Activated T-cell treated with anti-CD3 and anti-CD28 coated beads, Interleukin-2, amount 50 U/mL, for 24 hours (primary cell): Measurements from ENCODE around the gene WSCD2.

Source experiments
- DNase-seq: peaks from one replicate; pipeline ENCODE4 v3.0.0-alpha.2; 2020
- H3K27ac Mint-ChIP-seq: 2 replicates; pipeline ENCODE4 v1.8.0; 2020; ENCODE audit warnings: mild to moderate bottlenecking, mixed read lengths
- H3K27me3 Mint-ChIP-seq: 2 replicates; pipeline ENCODE4 v1.8.0; 2020; ENCODE audit warnings: mixed read lengths
- H3K36me3 Mint-ChIP-seq: 2 replicates; pipeline ENCODE4 v1.8.0; 2020; ENCODE audit warnings: low read depth, mixed read lengths
- H3K4me1 Mint-ChIP-seq: 2 replicates; pipeline ENCODE4 v1.8.0; 2020; ENCODE audit warnings: low read depth, mixed read lengths
- H3K4me3 Mint-ChIP-seq: 2 replicates; pipeline ENCODE4 v1.8.0; 2020; ENCODE audit warnings: mild to moderate bottlenecking, moderate library complexity, mixed read lengths
- H3K9me3 Mint-ChIP-seq: 2 replicates; pipeline ENCODE4 v1.8.0; 2020; ENCODE audit warnings: mixed read lengths

Gene WSCD2

GRCh38 chr12:108129017-108129812, at the start of gene WSCD2:
Gene WSCD2 (plus strand): TSS chr12:108129288. CDS start chr12:108195833, 66,545 bp downstream.
- H3K27ac Mint-ChIP-seq, result no peak within 1 kb of the TSS
- peaks cover 62% of the 10 kb centered on the region for H3K27me3 Mint-ChIP-seq
- H3K4me3 Mint-ChIP-seq, result peak within 1 kb of the TSS; percentile 21
- no peaks in the 10 kb centered on the region for H3K36me3 Mint-ChIP-seq
- DNase-seq, result no peak
- peaks cover 3% of the 10 kb centered on the region for H3K4me1 Mint-ChIP-seq
- no peaks in the 10 kb centered on the region for H3K9me3 Mint-ChIP-seq

GRCh38 chr12:108079721-108080120, 49.4 kb upstream of the WSCD2 start:
- H3K27me3 Mint-ChIP-seq, result peaks cover 44% of the 10 kb centered on the region
- peaks cover 6% of the 10 kb centered on the region for H3K9me3 Mint-ChIP-seq
- DNase-seq, result no peak
- H3K27ac Mint-ChIP-seq, result no peak overlapping the region
- no peak overlapping the region for H3K4me3 Mint-ChIP-seq
- no peaks in the 10 kb centered on the region for H3K4me1 Mint-ChIP-seq
- no peaks in the 10 kb centered on the region for H3K36me3 Mint-ChIP-seq

GRCh38 chr12:108080363-108080762, 48.7 kb upstream of the WSCD2 start:
- Mint-ChIP-seq H3K4me1 (no peaks in the 10 kb centered on the region), H3K27me3 (peaks cover 39% of the 10 kb centered on the region), H3K9me3 (peaks cover 6% of the 10 kb centered on the region), H3K27ac (no peak overlapping the region), H3K36me3 (no peaks in the 10 kb centered on the region), H3K4me3 (no peak overlapping the region)
- no peak for DNase-seq

GRCh38 chr12:108082485-108082884, 46.6 kb upstream of the WSCD2 start:
- Mint-ChIP-seq H3K27ac (no peak overlapping the region), H3K9me3 (peaks cover 13% of the 10 kb centered on the region), H3K4me3 (no peak overlapping the region), H3K36me3 (no peaks in the 10 kb centered on the region), H3K4me1 (no peaks in the 10 kb centered on the region), H3K27me3 (peaks cover 29% of the 10 kb centered on the region)
- DNase-seq, result no peak

GRCh38 chr12:108087900-108088299, 41.2 kb upstream of the WSCD2 start:
- H3K9me3 Mint-ChIP-seq, result peaks cover 25% of the 10 kb centered on the region
- H3K36me3 Mint-ChIP-seq, result no peaks in the 10 kb centered on the region
- no peak overlapping the region for H3K27ac Mint-ChIP-seq
- H3K4me3 Mint-ChIP-seq, result no peak overlapping the region
- peaks cover 15% of the 10 kb centered on the region for H3K27me3 Mint-ChIP-seq
- no peak for DNase-seq
- no peaks in the 10 kb centered on the region for H3K4me1 Mint-ChIP-seq

GRCh38 chr12:108090107-108090899, 38.8 kb upstream of the WSCD2 start:
- no peak overlapping the region for H3K27ac Mint-ChIP-seq
- H3K4me1 Mint-ChIP-seq, result no peaks in the 10 kb centered on the region
- peaks cover 19% of the 10 kb centered on the region for H3K9me3 Mint-ChIP-seq
- no peak overlapping the region for H3K4me3 Mint-ChIP-seq
- H3K36me3 Mint-ChIP-seq, result no peaks in the 10 kb centered on the region
- H3K27me3 Mint-ChIP-seq, result peaks cover 20% of the 10 kb centered on the region
- no peak for DNase-seq

- H3K4me1 Mint-ChIP-seq, result no peaks in the 10 kb centered on the region
- H3K27ac Mint-ChIP-seq, result no peak overlapping the region
- H3K4me3 Mint-ChIP-seq, result no peak overlapping the region
- peaks cover 17% of the 10 kb centered on the region for H3K9me3 Mint-ChIP-seq
- H3K27me3 Mint-ChIP-seq, result peaks cover 20% of the 10 kb centered on the region
- no peak for DNase-seq
- H3K36me3 Mint-ChIP-seq, result no peaks in the 10 kb centered on the region
Measured at GRCh38 chr12:108090932-108091678, 38.0 kb upstream of the WSCD2 start.

- Mint-ChIP-seq H3K9me3 (peaks cover 17% of the 10 kb centered on the region), H3K27me3 (peaks cover 20% of the 10 kb centered on the region), H3K4me3 (no peak overlapping the region), H3K36me3 (no peaks in the 10 kb centered on the region), H3K4me1 (no peaks in the 10 kb centered on the region), H3K27ac (no peak overlapping the region)
- DNase-seq, result no peak
Measured at GRCh38 chr12:108091679-108092051, 37.4 kb upstream of the WSCD2 start.

GRCh38 chr12:108093209-108093608, 35.9 kb upstream of the WSCD2 start:
- no peaks in the 10 kb centered on the region for H3K36me3 Mint-ChIP-seq
- H3K27me3 Mint-ChIP-seq, result peaks cover 20% of the 10 kb centered on the region
- no peak for DNase-seq
- peaks cover 5% of the 10 kb centered on the region for H3K9me3 Mint-ChIP-seq
- no peaks in the 10 kb centered on the region for H3K4me1 Mint-ChIP-seq
- no peak overlapping the region for H3K4me3 Mint-ChIP-seq
- H3K27ac Mint-ChIP-seq, result no peak overlapping the region

- DNase-seq, result no peak
- H3K36me3 Mint-ChIP-seq, result no peaks in the 10 kb centered on the region
- H3K27ac Mint-ChIP-seq, result no peak overlapping the region
- peaks cover 20% of the 10 kb centered on the region for H3K27me3 Mint-ChIP-seq
- H3K4me1 Mint-ChIP-seq, result no peaks in the 10 kb centered on the region
- H3K4me3 Mint-ChIP-seq, result no peak overlapping the region
- H3K9me3 Mint-ChIP-seq, result peaks cover 2% of the 10 kb centered on the region
Measured at GRCh38 chr12:108094056-108094649, 34.9 kb upstream of the WSCD2 start.

GRCh38 chr12:108097160-108097911, 31.8 kb upstream of the WSCD2 start:
- peaks cover 14% of the 10 kb centered on the region for H3K27me3 Mint-ChIP-seq
- no peaks in the 10 kb centered on the region for H3K9me3 Mint-ChIP-seq
- DNase-seq, result no peak

GRCh38 chr12:108098374-108098773, 30.7 kb upstream of the WSCD2 start:
- H3K9me3 Mint-ChIP-seq, result no peaks in the 10 kb centered on the region

More at GRCh38 chr12:108097160-108097911, 31.8 kb upstream of the WSCD2 start:
- Mint-ChIP-seq H3K27ac (no peak overlapping the region), H3K4me3 (no peak overlapping the region), H3K4me1 (no peaks in the 10 kb centered on the region), H3K36me3 (no peaks in the 10 kb centered on the region)

GRCh38 chr12:108099073-108099472, 30.0 kb upstream of the WSCD2 start:
- no peak overlapping the region for H3K4me3 Mint-ChIP-seq
- H3K27me3 Mint-ChIP-seq, result peaks cover 11% of the 10 kb centered on the region
- H3K36me3 Mint-ChIP-seq, result no peaks in the 10 kb centered on the region
- no peaks in the 10 kb centered on the region for H3K9me3 Mint-ChIP-seq
- H3K4me1 Mint-ChIP-seq, result no peaks in the 10 kb centered on the region
- H3K27ac Mint-ChIP-seq, result no peak overlapping the region
- no peak for DNase-seq

More at GRCh38 chr12:108098374-108098773, 30.7 kb upstream of the WSCD2 start:
- Mint-ChIP-seq H3K27ac (no peak overlapping the region), H3K27me3 (peaks cover 14% of the 10 kb centered on the region), H3K4me3 (no peak overlapping the region), H3K36me3 (no peaks in the 10 kb centered on the region), H3K4me1 (no peaks in the 10 kb centered on the region)
- DNase-seq, result no peak
